GM12878 (cell line): ENCODE data around the gene KLK3. TPM values are rescaled to one million over a fixed set of nuclear protein-coding genes. Genes with fewer than 3 reads are reported as not detected.

Source experiments
- ATAC-seq: fragments of 200-7000 bp; cut with Tn5 transposase; 3 replicates; pipeline ENCODE4 v1.9.1; 2020; ENCODE audit warnings: mild to moderate bottlenecking, moderate library complexity
- BruUV-seq: library from RNA; stranded (reverse); fragments of 400-500 nt; replicated peaks from 2 replicates; lab custom pipeline; 2021; lab: Mats Ljungman, UMichigan
- CTCF ChIA-PET: fragments of 300-600 bp; sonication (Branson Sonifier 250); formaldehyde crosslinking; extraction: SDS; loops from one replicate; lab custom pipeline; 2021; ENCODE audit warnings: inconsistent platforms; lab: Yijun Ruan, JAX
- POLR2A ChIA-PET: fragments of 350-600 bp; formaldehyde crosslinking; extraction: SDS; loops from one replicate; lab custom pipeline; 2021; ENCODE audit warnings: inconsistent platforms; lab: Charles Lee
- RAD21 ChIA-PET: fragments of 300-600 bp; sonication (Branson Sonifier 250); formaldehyde crosslinking; loops from one replicate; lab custom pipeline; 2023; ENCODE audit warnings: antibody characterized with exemption; ENCODE audit not compliant: unreplicated experiment; lab: Charles Lee
- SMC1A ChIA-PET: fragments of 300-600 bp; sonication (Branson Sonifier 250); formaldehyde crosslinking; loops from one replicate; lab custom pipeline; 2023; ENCODE audit not compliant: unreplicated experiment, uncharacterized antibody; lab: Charles Lee
- DNase-seq: peaks from one replicate; pipeline ENCODE4 v3.0.0-alpha.2; 2011; ENCODE audit warnings: low read depth, low spot score
- FAIRE-seq: peaks from 3 replicates; lab custom pipeline; 2011; peaks lifted over from hg19 to GRCh38; lab: Jason Lieb, UNC
- H2AFZ ChIP-seq: 2 replicates; pipeline ENCODE4 v1.6.0; 2011; ENCODE audit warnings: low read depth, low read length, control low read depth; ENCODE audit not compliant: control insufficient read depth
- H3K27ac ChIP-seq: 2 replicates; pipeline ENCODE4 v1.5.1; 2011; ENCODE audit warnings: control low read depth; ENCODE audit not compliant: control insufficient read depth, insufficient read depth
- H3K27me3 ChIP-seq, 2 experiments: replicated peaks in 1 of 2; 2 replicates each; pipeline versions ENCODE4 v1.6.0 to v1.6.1; 2011; ENCODE audit warnings: low read length in 1 of 2; ENCODE audit not compliant: control insufficient read depth in 2 of 2, insufficient read depth in 2 of 2
- H3K36me3 ChIP-seq, 2 experiments: 2 replicates each; pipeline ENCODE4 v1.5.1; 2011; ENCODE audit warnings: low read length in 1 of 2; ENCODE audit not compliant: control insufficient read depth in 2 of 2, insufficient read depth in 2 of 2
- H3K4me1 ChIP-seq: 2 replicates; pipeline ENCODE4 v1.6.1; 2011; ENCODE audit warnings: mild to moderate bottlenecking, low read length, moderate library complexity, mixed read lengths; ENCODE audit not compliant: control insufficient read depth, insufficient read depth
- H3K4me2 ChIP-seq: 2 replicates; pipeline ENCODE4 v1.6.0; 2011; ENCODE audit warnings: control low read depth; ENCODE audit not compliant: control insufficient read depth, insufficient read depth
- H3K4me3 ChIP-seq: fragments of 200-600 bp; sonication (generic); 2 replicates; pipeline ENCODE4 v1.5.1; 2016
- H3K79me2 ChIP-seq: 2 replicates; pipeline ENCODE4 v1.6.0; 2011; ENCODE audit warnings: low read length; ENCODE audit not compliant: control insufficient read depth, insufficient read depth
- H3K9ac ChIP-seq: 2 replicates; pipeline ENCODE4 v1.8.0; 2011; ENCODE audit warnings: low read length, control low read depth, mixed read lengths; ENCODE audit not compliant: control insufficient read depth, insufficient read depth
- H3K9me3 ChIP-seq: replicated peaks from 3 replicates; pipeline ENCODE4 v1.5.1; 2011; ENCODE audit warnings: mild to moderate bottlenecking, low read length; ENCODE audit not compliant: control insufficient read depth, insufficient read depth
- H4K20me1 ChIP-seq: 2 replicates; pipeline ENCODE4 v1.6.0; 2011; ENCODE audit not compliant: control insufficient read depth, insufficient read depth
- ELK1 ChIP-seq: IDR thresholded peaks from 2 replicates; pipeline ENCODE4 v1.6.1; 2012; ENCODE audit warnings: low read depth, low read length, improper control_type of control experiment
- EZH2 ChIP-seq: IDR thresholded peaks from 2 replicates; pipeline ENCODE4 v1.6.1; 2012; ENCODE audit warnings: low read depth, mild to moderate bottlenecking, control low read depth, inconsistent platforms, low read length, borderline replicate concordance; ENCODE audit not compliant: control insufficient read depth
- IKZF2 ChIP-seq, 2 experiments: fragments of 450-650 bp; IDR thresholded peaks; 2 replicates each; pipeline ENCODE4 v1.6.1; 2017; ENCODE audit warnings: mild to moderate bottlenecking in 2 of 2, moderate library complexity in 2 of 2
- MTA3 ChIP-seq: IDR thresholded peaks from 2 replicates; pipeline ENCODE4 v1.6.1; 2012; ENCODE audit warnings: low read length, inconsistent platforms, borderline replicate concordance
- NFYB ChIP-seq: IDR thresholded peaks from 2 replicates; pipeline ENCODE4 v1.6.1; 2011; ENCODE audit warnings: low read depth, mild to moderate bottlenecking, low read length, improper control_type of control experiment, moderate library complexity; ENCODE audit not compliant: insufficient read depth
- NR2C1 ChIP-seq: fragments of 450-650 bp; IDR thresholded peaks from 2 replicates; pipeline ENCODE4 v1.6.1; 2017; ENCODE audit warnings: antibody characterized with exemption, mild to moderate bottlenecking, moderate library complexity
- SUZ12 ChIP-seq: fragments of 200-600 bp; sonication (generic); IDR thresholded peaks from one replicate; pipeline ENCODE4 v1.6.1; 2018; ENCODE audit warnings: antibody characterized with exemption, mild to moderate bottlenecking; ENCODE audit not compliant: unreplicated experiment
- TCF3 ChIP-seq: IDR thresholded peaks from 2 replicates; pipeline ENCODE4 v1.6.1; 2012; ENCODE audit warnings: low read depth, mild to moderate bottlenecking, low read length, borderline replicate concordance; ENCODE audit not compliant: insufficient read depth
- WRNIP1 ChIP-seq: IDR thresholded peaks from 2 replicates; pipeline ENCODE4 v1.6.1; 2011; ENCODE audit warnings: low read depth, low read length, improper control_type of control experiment, borderline replicate concordance
- ZNF274 ChIP-seq: IDR thresholded peaks from one replicate; pipeline ENCODE4 v1.8.0; 2011; ENCODE audit not compliant: insufficient read length, insufficient read depth
- WGBS: methylation state at CpG from one replicate; pipeline ENCODE4 v1.1.6; 2016; ENCODE audit warnings: low lambda C conversion rate; ENCODE audit not compliant: insufficient replicate concordance, insufficient coverage; ENCODE audit errors: missing lambda C conversion rate; 5-methylcytosine and 5-hydroxymethylcytosine counted together
- in situ Hi-C: fragments of 300-500 bp; cut with MboI; formaldehyde crosslinking; loops from 9 replicates; pipeline ENCODE4 v1.14.3; 2018; ENCODE audit warnings: mixed read lengths
- intact Hi-C: fragments of 100-400 bp; cut with micrococcal nuclease; formaldehyde crosslinking; loops from one replicate; pipeline ENCODE4 v1.14.2; 2022; ENCODE audit not compliant: unreplicated experiment
- polyA plus RNA-seq, 11 experiments: library from polyadenylated mRNA; depleted of rRNA in 4 of 11; unstranded in 6 of 11; stranded (reverse) in 5 of 11; fragments of >200 nt; fragmentation: Nextera tagmentation in 4 of 11; fragmentation: Illumina TruSeq in 1 of 11; extraction: Ambion mirVana in 4 of 11; extraction: Trizol in 1 of 11; gene quantifications; 1 replicate in 1 of 11; 2 replicates in 10 of 11; pipeline versions ENCODE4 v1.2.1 to v1.2.3, GENCODE V29; 2011 to 2016; ENCODE audit warnings: inconsistent platforms in 2 of 11, missing spikeins in 2 of 11, low read depth in 1 of 11
- total RNA-seq, 4 experiments: library from RNA; depleted of rRNA in 3 of 4; stranded (reverse); fragments of >200 nt in 3 of 4; fragmentation: Illumina TruSeq in 1 of 4; extraction: Trizol in 1 of 4; gene quantifications; 2 replicates each; pipeline versions ENCODE4 v1.2.1 to v1.2.3, GENCODE V29; 2013 to 2021
- TF ChIP-seq, protein P1 (sequence below): IDR thresholded peaks from 2 replicates; pipeline ENCODE4 v1.6.1; 2012; ENCODE audit warnings: low read length, inconsistent platforms

The KLK3 gene
- total and polyA plus RNA-seq, 10 of the 15 experiments (the other 5 are each of a cell fraction or from before 2014, with no cell fraction given): 0.31 TPM; not detected in 9

DNA sequence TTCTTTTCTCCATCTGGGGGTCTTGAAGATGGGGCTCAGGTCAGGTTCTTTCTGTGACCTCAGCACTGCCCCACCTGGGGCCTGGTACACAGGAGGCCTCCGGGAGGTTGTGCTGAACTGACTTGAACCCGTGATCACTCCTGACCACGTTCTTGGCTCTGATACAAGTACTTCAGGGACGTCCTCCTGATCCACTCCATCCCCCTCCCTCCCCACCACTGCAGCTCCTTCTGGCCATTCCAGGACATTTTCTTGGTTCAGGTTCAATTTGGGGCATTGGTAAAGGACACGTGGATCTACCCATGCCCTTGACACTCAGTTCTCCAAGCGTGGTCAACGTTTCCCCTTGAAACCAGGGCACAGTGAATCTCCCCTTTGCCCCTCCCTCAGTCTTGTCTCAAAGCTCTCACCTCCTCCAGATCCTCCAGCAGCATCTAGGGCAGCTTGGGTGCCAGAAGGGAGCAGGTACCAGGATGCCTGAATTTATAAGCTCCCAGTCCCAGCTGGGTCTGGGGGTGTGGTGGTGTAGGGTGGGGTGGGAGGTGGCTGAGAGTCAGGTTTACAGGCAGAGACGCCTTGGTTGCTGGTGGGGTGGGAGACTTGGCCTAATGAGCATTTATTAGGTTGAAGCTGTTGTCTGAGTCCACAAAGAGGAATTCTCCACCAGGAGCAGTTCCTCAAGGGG, 21.5 kb upstream of the KLK3 start, which contains the start of gene KLK15:
KLK15 (minus strand) TSS at position 458 of the 685 bp plus-strand sequence. CDS start 2,082 bp downstream, outside the sequence.
- Histone ChIP-seq H3K4me2 (no peak within 1 kb of the TSS), H3K36me3 (no peaks in the 10 kb centered on the region), H3K9me3 (no peaks in the 10 kb centered on the region), H3K27me3 (no peaks in the 10 kb centered on the region)
- CTCF ChIA-PET: interaction anchor here (1.1 kb wide), 1 partner anchor 14 kb away, joined by 3 read pairs; no protein-coding TSS in a partner anchor
- TF ChIP-seq NR2C1 (no peak), NFYB (no peak), MTA3 (no peak), EZH2 (no peak), ELK1 (no peak), TCF3 (no peak), IKZF2 (IDR thresholded peaks at IDR 0.05) (no peak), SUZ12 (no peak), ZNF274 (no peak), WRNIP1 (no peak)
- TF ChIP-seq, protein P1, sequence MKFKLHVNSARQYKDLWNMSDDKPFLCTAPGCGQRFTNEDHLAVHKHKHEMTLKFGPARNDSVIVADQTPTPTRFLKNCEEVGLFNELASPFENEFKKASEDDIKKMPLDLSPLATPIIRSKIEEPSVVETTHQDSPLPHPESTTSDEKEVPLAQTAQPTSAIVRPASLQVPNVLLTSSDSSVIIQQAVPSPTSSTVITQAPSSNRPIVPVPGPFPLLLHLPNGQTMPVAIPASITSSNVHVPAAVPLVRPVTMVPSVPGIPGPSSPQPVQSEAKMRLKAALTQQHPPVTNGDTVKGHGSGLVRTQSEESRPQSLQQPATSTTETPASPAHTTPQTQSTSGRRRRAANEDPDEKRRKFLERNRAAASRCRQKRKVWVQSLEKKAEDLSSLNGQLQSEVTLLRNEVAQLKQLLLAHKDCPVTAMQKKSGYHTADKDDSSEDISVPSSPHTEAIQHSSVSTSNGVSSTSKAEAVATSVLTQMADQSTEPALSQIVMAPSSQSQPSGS: no peak
- TF ChIP-seq, all 136 proteins: peak for 0
- DNase-seq (no peak), ATAC-seq (no peak), FAIRE-seq (no peak)
- Histone ChIP-seq H3K79me2 (no peaks in the 10 kb centered on the region), H3K4me1 (peaks cover 5% of the 10 kb centered on the region; the same call in 1 of the 2 replicates), H2AFZ (no peak within 1 kb of the TSS), H3K27ac (no peak within 1 kb of the TSS), H3K9ac (no peak within 1 kb of the TSS), H3K4me3 (no peak within 1 kb of the TSS), H4K20me1 (no peaks in the 10 kb centered on the region)
- ChIA-PET RAD21 (interaction anchor here (1.3 kb wide), 1 partner anchor 89 kb away, joined by 5 read pairs; no protein-coding TSS in a partner anchor), POLR2A (no interaction called here), SMC1A (interaction anchor here (0.8 kb wide), 1 partner anchor 63 kb away, joined by 3 read pairs; no protein-coding TSS in a partner anchor)
- WGBS: 16% methylated on average over 8 of the region's 8 CpGs
- in situ Hi-C loops (no loop called here), intact Hi-C loops (no loop called here)
- no TSS peak for BruUV-seq
